DND-41 (cell line): Measurements from ENCODE around the gene SYDE2.

Source experiments
- ATAC-seq: fragments of 200-7000 bp; cut with Tn5 transposase; 3 replicates; pipeline ENCODE4 v1.9.1; 2021; ENCODE audit warnings: low read depth; ENCODE audit not compliant: insufficient read depth
- DNase-seq: peaks from one replicate; pipeline ENCODE4 v3.0.0-alpha.2; 2020
- H2AFZ ChIP-seq: 2 replicates; pipeline ENCODE4 v1.6.0; 2012; ENCODE audit warnings: low read depth, low read length
- H3K27ac ChIP-seq: 2 replicates; pipeline ENCODE4 v1.5.1; 2012; ENCODE audit warnings: low read length, inconsistent platforms
- H3K27me3 ChIP-seq: fragments of 200-600 bp; sonication (generic); 2 replicates; pipeline ENCODE4 v1.6.0; 2012; ENCODE audit warnings: low read length, mild to moderate bottlenecking, inconsistent platforms; ENCODE audit not compliant: insufficient read depth, poor library complexity
- H3K36me3 ChIP-seq: 2 replicates; pipeline ENCODE4 v1.5.1; 2012; ENCODE audit warnings: low read length, inconsistent platforms; ENCODE audit not compliant: insufficient read depth
- H3K4me1 ChIP-seq: 2 replicates; pipeline ENCODE4 v1.5.1; 2012; ENCODE audit warnings: mild to moderate bottlenecking, low read length; ENCODE audit not compliant: insufficient read depth
- H3K4me2 ChIP-seq: 2 replicates; pipeline ENCODE4 v1.6.0; 2012; ENCODE audit warnings: mild to moderate bottlenecking, moderate library complexity, low read length, inconsistent platforms; ENCODE audit not compliant: insufficient read depth
- H3K4me3 ChIP-seq, 2 experiments: fragments of 200-600 bp in 1 of 2; shearing (Covaris generic) in 1 of 2; 2 replicates each; pipeline ENCODE4 v1.5.1; 2012 to 2016; ENCODE audit warnings: inconsistent platforms in 2 of 2, low read length in 2 of 2, mild to moderate bottlenecking in 2 of 2, low read depth in 1 of 2, moderate library complexity in 1 of 2
- H3K79me2 ChIP-seq: 2 replicates; pipeline ENCODE4 v1.6.0; 2012; ENCODE audit warnings: low read length, inconsistent platforms; ENCODE audit not compliant: insufficient read depth
- H3K9ac ChIP-seq: 2 replicates; pipeline ENCODE4 v1.6.0; 2012; ENCODE audit warnings: low read depth, mild to moderate bottlenecking, inconsistent platforms, low read length, moderate library complexity
- H3K9me3 ChIP-seq: 2 replicates; pipeline ENCODE4 v1.5.1; 2012; ENCODE audit warnings: low read length, moderate library complexity, mild to moderate bottlenecking, inconsistent platforms; ENCODE audit not compliant: insufficient read depth, severe bottlenecking
- H4K20me1 ChIP-seq: 2 replicates; pipeline ENCODE4 v1.6.0; 2012; ENCODE audit warnings: low read length; ENCODE audit not compliant: insufficient read depth
- EZH2 ChIP-seq: IDR thresholded peaks from 3 replicates; pipeline ENCODE4 v1.6.1; 2012; ENCODE audit warnings: borderline replicate concordance, low read depth, mild to moderate bottlenecking, moderate library complexity, low read length, inconsistent platforms; ENCODE audit not compliant: severe bottlenecking
- TF ChIP-seq, protein P1 (sequence below): IDR thresholded peaks from 2 replicates; pipeline ENCODE4 v1.5.1; 2012; ENCODE audit warnings: borderline replicate concordance, low read length, moderate library complexity, mild to moderate bottlenecking; ENCODE audit not compliant: poor library complexity, severe bottlenecking; ENCODE audit errors: extremely low read depth

Gene SYDE2

DNA sequence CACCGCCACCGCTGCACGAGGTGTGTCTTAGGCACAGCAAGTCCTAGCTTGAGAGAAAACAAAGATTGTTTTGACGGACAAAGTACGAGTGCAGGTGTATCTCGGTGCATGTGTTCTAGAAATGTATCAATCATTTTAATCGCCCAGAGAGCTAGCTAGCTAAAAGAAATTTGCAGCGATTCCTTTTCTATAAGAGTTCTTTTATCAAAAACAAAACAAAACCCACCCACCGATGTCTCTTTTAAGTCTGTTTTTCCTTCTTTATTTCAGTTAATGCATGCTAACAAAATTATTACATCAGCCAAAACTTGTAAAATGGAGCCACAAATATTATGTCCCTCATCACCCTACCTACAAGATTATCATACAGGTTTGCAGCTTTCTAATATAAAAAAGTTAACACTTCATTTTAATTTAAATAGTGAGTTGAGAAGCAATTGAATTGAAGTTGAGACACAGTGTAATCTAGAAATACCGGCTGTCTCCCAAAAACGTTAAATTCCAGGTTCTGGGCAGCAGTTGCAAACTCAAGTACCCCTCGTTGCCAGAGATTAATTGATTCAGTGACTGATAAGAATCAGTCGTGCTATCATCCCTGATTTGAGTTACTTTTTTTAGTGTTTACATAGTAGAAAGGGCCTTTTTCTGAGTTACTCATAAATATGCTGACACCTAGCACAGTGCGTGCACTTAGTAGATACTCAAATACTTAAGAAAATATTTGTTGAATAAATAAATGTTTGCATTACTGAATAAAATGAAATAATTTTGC, 1.5 kb upstream of the SYDE2 start:
- Histone ChIP-seq H3K4me2 (no peak overlapping the region), H4K20me1 (no peaks in the 10 kb centered on the region), H3K27ac (no peak overlapping the region), H3K9ac (no peak overlapping the region), H3K9me3 (no peaks in the 10 kb centered on the region), H3K79me2 (no peaks in the 10 kb centered on the region), H3K4me3 (no peak overlapping the region), H3K4me1 (no peaks in the 10 kb centered on the region), H2AFZ (no peak overlapping the region), H3K36me3 (no peaks in the 10 kb centered on the region), H3K27me3 (no peaks in the 10 kb centered on the region)
- ATAC-seq (no peak), DNase-seq (no peak)
- TF ChIP-seq, protein P1, sequence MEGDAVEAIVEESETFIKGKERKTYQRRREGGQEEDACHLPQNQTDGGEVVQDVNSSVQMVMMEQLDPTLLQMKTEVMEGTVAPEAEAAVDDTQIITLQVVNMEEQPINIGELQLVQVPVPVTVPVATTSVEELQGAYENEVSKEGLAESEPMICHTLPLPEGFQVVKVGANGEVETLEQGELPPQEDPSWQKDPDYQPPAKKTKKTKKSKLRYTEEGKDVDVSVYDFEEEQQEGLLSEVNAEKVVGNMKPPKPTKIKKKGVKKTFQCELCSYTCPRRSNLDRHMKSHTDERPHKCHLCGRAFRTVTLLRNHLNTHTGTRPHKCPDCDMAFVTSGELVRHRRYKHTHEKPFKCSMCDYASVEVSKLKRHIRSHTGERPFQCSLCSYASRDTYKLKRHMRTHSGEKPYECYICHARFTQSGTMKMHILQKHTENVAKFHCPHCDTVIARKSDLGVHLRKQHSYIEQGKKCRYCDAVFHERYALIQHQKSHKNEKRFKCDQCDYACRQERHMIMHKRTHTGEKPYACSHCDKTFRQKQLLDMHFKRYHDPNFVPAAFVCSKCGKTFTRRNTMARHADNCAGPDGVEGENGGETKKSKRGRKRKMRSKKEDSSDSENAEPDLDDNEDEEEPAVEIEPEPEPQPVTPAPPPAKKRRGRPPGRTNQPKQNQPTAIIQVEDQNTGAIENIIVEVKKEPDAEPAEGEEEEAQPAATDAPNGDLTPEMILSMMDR = no peak

GRCh38 chr1:85201340-85202091, 700 bp upstream of the SYDE2 start:
- no peaks in the 10 kb centered on the region for H3K79me2 ChIP-seq
- H3K9ac ChIP-seq = no peak overlapping the region
- no peaks in the 10 kb centered on the region for H3K27me3 ChIP-seq
- no peak overlapping the region for H2AFZ ChIP-seq
- H3K4me1 ChIP-seq = no peaks in the 10 kb centered on the region
- no peaks in the 10 kb centered on the region for H3K9me3 ChIP-seq
- TF ChIP-seq EZH2 = no peak
- TF ChIP-seq, protein P1 = no peak
- no peak for ATAC-seq
- no peak overlapping the region for H3K27ac ChIP-seq
- H3K36me3 ChIP-seq = no peaks in the 10 kb centered on the region
- no peaks in the 10 kb centered on the region for H4K20me1 ChIP-seq
- H3K4me2 ChIP-seq = no peak overlapping the region
- DNase-seq = no peak
- no peak overlapping the region for H3K4me3 ChIP-seq

DNA sequence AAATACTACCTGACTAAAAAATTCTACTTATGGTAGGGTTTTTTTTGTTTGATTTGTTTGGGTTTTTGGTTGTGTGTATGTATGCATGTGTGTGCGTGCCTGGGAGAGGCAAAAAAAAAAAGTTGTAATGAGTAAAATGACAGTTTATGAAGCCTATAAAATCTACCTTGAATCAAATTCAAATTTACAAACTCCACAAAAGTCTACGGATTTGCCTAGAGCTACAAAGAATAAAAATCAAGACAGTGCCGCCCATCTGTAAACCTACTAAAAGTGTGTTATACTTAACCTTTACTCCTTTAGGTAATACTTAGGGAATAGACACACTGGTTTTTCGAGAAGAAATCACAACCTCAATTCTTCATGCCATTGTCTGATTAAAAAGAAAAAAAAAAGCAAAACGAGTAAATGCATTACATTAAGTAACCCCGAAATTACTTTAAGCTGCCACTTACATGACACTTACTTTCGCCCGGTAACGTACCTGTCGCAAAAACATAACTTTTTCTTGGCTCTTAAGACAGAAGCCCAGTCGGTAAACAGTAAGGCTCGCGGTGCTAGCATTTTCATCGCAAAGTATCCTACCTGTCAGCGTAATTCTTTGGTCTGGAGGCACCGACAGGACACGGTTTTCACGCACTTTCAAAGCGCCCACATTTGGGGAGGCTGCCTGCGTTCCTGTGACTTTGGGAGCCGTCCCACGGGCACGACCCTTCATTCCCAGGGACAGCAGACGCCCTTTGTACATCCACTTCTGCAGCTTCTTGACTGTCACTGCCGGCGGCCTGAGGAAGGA, 951 bp downstream of the SYDE2 start:
- no peak for TF ChIP-seq EZH2
- TF ChIP-seq, protein P1 = no peak
- no peaks in the 10 kb centered on the region for H4K20me1 ChIP-seq
- no peaks in the 10 kb centered on the region for H3K27me3 ChIP-seq
- no peak overlapping the region for H3K4me2 ChIP-seq
- no peak overlapping the region for H2AFZ ChIP-seq
- DNase-seq = no peak
- H3K4me1 ChIP-seq = no peaks in the 10 kb centered on the region
- H3K9me3 ChIP-seq = no peaks in the 10 kb centered on the region
- H3K4me3 ChIP-seq = no peak overlapping the region
- H3K79me2 ChIP-seq = no peaks in the 10 kb centered on the region
- no peak for ATAC-seq
- H3K9ac ChIP-seq = no peak overlapping the region
- no peak overlapping the region for H3K27ac ChIP-seq
- H3K36me3 ChIP-seq = no peaks in the 10 kb centered on the region
